GM21515 (cell line): ENCODE data around the gene MED28.

Experiments
- ATAC-seq: cut with Tn5 transposase; IDR thresholded peaks from one replicate; pipeline ENCODE4 v1.9.1; 2021; ENCODE audit not compliant: unreplicated experiment

Gene MED28

DNA sequence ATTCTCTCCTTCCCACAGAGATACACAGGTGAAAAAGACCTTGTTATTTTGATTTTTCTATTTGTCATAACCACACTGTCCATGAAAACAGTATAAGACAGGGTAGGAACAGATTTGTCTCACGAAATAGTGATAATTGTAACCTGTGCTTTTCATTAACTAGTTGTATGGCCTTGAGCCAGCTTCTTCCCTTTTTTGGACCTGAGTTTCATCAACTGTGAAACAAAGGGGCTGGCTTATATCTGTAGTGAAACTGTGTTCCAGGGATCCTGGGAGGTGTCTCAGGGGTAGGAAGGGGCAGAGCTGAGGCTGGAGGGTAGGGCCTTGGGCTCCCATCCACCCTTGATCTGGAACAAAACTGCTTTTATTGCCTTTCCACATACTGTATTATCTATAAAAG, 50.9 kb downstream of the MED28 start:
- ATAC-seq, result peak; percentile 36

DNA sequence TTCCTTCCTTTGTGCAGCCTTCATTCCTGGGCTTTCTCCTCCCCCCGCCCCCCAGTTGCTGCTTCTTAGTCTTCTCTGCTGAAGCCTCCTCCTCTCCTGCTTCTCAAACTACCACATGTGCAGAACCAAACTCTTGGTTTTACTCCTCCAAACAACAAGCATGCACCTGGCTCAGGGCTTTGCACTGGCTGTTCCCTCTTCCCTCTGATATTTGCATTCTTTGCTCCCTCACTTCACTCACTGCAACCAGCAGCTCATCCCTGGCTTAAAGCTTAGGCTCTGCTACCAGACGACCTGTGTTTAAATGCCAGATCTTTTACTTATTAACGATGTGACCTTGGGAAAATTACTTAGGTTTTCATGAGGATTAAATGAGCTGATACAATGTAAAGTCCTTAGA, 51.4 kb downstream of the MED28 start:
- ATAC-seq, result no peak

DNA sequence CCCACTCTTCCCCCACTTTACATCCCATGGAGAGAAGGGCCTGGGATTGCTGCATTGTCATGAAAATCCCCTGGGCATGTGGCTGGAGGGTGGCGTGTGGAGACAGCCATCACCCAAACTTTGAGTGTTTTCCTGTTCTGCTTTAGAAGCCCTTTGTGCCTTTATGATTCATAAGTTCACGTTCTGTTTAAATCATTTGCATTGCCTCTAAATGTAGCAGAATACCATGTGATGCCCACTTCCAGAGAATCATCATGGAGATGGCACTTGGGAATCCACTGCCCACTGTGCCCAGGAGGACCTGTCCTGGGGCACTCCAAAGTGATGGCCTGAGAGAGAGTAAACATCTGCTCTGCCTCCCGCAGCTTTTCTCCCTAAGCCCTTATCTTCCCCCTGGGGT, 52.8 kb downstream of the MED28 start:
- ATAC-seq, result no peak

DNA sequence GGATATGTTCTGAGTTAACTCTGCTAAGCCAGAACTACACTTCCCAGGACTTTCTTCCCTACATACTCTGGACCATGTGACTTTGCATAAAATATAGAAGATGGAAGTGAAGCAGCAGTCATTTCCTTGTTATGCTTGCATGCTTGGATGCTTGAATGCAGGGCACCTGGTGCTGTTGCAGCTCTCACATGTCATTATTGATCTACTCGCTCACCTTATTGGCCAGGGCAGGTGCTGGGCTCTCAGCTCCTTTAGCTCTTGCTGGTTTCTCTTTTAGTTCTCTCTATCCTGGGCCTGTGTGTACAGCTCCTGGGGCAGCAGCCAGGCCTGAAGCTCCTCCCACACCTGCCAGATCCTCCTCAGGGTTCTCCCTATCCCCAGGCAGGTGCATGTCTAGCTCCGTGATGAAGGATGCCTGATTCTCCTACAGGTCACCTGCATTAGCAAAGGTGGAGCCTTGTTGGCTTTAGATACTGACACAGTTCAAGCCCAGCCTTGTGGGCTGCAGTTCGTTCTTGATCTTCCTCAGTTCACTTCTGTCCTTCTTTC, 53.3 kb downstream of the MED28 start:
- ATAC-seq, result no peak

DNA sequence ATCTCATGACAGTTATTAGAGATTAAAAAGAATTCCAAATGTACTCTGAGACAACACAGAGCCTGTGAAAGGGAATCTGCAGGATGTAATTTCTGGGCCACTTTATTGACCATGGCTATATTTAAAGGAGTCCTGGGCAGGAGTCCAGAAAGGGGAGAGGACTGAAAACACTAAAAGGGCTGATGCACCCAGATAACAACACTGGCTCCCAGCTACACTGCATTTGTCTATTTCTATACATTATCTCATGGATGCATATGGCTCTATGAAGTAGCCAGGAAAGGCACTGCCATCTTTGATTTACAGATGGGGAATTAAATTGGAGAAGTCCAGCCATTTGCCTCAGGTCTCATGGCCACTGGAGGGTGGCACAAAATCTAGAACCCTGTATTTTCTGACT, 56.0 kb downstream of the MED28 start:
- ATAC-seq, result no peak

DNA sequence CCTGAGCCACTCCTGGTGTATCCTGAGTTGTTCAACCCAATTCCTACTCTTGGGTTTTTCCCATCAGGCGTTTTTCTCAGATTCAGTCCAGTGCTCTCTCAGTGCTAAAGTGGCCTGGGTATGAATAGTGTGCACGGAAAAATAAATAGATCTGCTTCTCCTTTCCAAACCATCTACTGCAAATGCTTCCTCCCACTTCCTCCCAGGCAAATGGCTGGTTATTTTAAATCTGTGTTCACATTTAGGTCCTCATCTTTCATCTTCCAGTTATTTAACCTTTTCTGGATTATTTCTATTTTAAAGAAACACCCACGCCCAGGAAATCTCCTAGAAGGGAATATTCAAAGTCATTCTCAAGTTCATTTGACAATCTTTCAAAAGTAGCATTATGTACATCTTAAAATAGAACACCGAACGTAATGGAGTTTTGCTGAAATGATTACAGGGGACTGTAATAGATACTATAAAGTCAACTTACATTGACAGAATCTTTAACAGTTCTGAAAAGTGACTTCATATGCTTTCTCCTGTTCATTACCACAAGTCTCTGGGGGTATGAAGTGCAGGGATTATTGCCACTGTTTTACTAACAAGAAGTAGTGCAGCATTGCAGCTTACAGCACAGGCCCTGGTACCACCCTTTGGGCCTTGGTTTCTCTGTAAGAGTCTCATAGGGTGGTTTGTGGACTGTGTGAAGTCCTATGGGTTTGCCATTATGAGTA, 66.3 kb downstream of the MED28 start:
- ATAC-seq, result no peak

DNA sequence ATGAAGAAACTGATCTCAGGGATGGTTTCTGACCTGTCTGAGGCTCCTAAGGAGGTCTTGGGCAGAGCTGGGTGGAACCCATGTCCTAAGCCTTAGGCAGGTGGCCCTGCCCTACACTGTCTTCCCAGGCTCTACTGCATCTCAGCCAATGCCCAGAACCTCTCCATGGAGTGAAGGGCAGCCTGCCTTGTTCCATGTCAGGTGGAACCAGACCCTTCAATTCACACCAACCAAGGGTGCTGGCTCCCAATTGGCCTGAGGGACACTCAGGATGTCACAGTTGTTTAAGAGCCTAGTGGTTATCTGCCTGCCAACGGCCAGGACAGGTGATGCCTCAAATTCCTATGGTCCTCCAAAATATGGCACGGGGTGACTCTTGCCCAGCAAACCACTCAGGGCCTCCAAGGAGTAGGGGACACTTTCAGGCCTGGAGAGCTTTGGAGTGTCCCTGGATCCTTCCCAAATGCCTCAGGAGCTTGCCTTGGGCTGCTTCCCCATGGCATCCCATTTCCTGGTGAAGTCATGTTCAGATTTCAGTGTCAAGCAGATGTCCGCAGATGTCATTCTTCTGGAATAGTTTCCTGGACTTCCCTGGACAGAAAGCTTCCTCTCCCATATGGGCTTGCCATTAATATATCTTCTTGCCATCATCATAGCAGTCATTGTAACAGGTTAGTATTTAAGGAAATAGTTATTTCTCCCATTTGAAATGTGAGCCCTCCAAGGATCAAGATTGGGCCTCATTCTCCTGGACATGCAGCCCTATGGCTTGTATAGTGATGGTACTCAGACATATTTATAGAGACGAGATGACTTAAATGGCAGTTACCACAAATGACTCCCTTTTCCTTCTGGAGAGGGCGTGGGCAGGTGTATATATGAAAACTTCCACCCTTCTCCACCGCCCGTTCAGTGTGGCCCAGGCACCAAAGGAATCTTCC, 67.1 kb downstream of the MED28 start:
- ATAC-seq, result no peak

DNA sequence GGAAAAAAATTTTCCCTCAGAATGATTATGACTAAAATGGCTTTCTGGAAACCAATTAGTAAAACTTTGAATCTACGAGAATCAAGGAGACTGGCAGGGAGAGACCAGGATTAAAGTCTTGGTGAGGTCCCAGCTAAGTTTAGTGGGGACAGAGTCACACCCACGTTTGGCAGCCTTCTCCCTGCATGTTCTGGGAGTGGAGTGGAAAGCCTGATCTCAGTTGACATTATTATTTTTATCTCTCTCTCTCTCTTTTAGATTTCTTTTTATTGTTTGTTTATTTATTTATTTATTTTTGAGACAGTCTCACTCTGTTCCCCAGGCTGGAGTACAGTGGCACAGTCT, 67.8 kb downstream of the MED28 start:
- no peak for ATAC-seq
